Heart right ventricle (tissue), 16 donors: ENCODE measurements around the gene UBAC2. TPM values are rescaled to one million over a fixed set of nuclear protein-coding genes. Genes with fewer than 3 reads are reported as not detected.
A peak's percentile ranks its signal among the peaks of the same experiment; 100 is the strongest.

Experiments
- ATAC-seq, 8 donors: fragments of 200-7000 bp; cut with Tn5 transposase; one replicate each; pipeline ENCODE4 v1.9.1; 2020; ENCODE audit warnings: mild to moderate bottlenecking in 8 of 8, moderate library complexity in 8 of 8, moderate number of reproducible peaks in 1 of 8
- DNase-seq, 2 donors: peaks; one replicate each; pipeline ENCODE4 v3.0.0-alpha.2; 2020
- H3K27ac ChIP-seq, 10 donors: fragments of 200-600 bp; sonication (generic) in 2 of 10; one replicate each; pipeline versions ENCODE4 v1.5.0 to v1.8.0; 2020 to 2022; ENCODE audit warnings: mild to moderate bottlenecking in 3 of 10
- H3K27me3 ChIP-seq, 7 donors: fragments of 200-600 bp; one replicate each; pipeline ENCODE4 v1.8.0; 2021 to 2022; ENCODE audit warnings: mild to moderate bottlenecking in 2 of 7
- H3K36me3 ChIP-seq, 9 donors: fragments of 200-600 bp; sonication (generic) in 1 of 9; one replicate each; pipeline versions ENCODE4 v1.5.0 to v1.8.0; 2020 to 2022; ENCODE audit warnings: mild to moderate bottlenecking in 2 of 9
- H3K4me1 ChIP-seq, 9 donors: fragments of 200-600 bp; sonication (generic) in 1 of 9; one replicate each; pipeline versions ENCODE4 v1.5.0 to v1.8.0; 2020 to 2022; ENCODE audit warnings: mild to moderate bottlenecking in 4 of 9
- H3K4me3 ChIP-seq, 10 donors: fragments of 200-600 bp; sonication (generic) in 2 of 10; one replicate each; pipeline versions ENCODE4 v1.5.0 to v1.8.0; 2020 to 2022; ENCODE audit warnings: mild to moderate bottlenecking in 7 of 10, moderate library complexity in 2 of 10
- H3K9me3 ChIP-seq, 11 donors: fragments of 200-600 bp in 10 of 11; sonication (generic) in 2 of 11; one replicate each; pipeline versions ENCODE4 v1.5.0 to v1.8.0; 2013 to 2022; ENCODE audit warnings: mild to moderate bottlenecking in 2 of 11, control low read depth in 1 of 11, moderate library complexity in 1 of 11
- WGBS, 2 donors: extraction: QIAGEN DNeasy Blood & Tissue Kit; methylation state at CpG; one replicate each; pipeline ENCODE4 v1.1.7; 2013; ENCODE audit warnings: inconsistent platforms in 1 of 2; 5-methylcytosine and 5-hydroxymethylcytosine counted together
- intact Hi-C, 10 donors: fragments of 100-400 bp; cut with DNase I; formaldehyde crosslinking; loops; one replicate each; pipeline versions ENCODE4 v1.11.1 to v1.14.2; 2022
- polyA plus RNA-seq, 2 donors: library from polyadenylated mRNA; stranded (reverse); fragments of 200-250 nt; gene quantifications; one replicate each; pipeline ENCODE4 v1.2.3, GENCODE V29; 2013
- total RNA-seq, 10 donors: library from RNA; stranded (reverse); fragmentation: NEBNext Ultra II Directional in 3 of 10; extraction: Animal tissue kit (Norgen Biotek cat#: 25700) in 3 of 10; gene quantifications; one replicate each; pipeline versions ENCODE4 v1.2.1 to v1.2.4, GENCODE V29; 2021 to 2023
- TF ChIP-seq, protein P1 (sequence below), 9 donors: fragments of 200-600 bp; sonication (generic) in 2 of 9; IDR thresholded peaks; one replicate each; pipeline versions ENCODE4 v1.5.0 to v1.8.0; 2021 to 2022; ENCODE audit warnings: antibody characterized with exemption in 9 of 9, mild to moderate bottlenecking in 5 of 9, moderate library complexity in 1 of 9
- donor health status: Arrhythmogenic right ventricular cardiomyopathy.
- donor health status: ischemic (EF 13 %, LVEDD 7.1; RV severe dilation, severe dysfunction).
- donor health status: healthy with polysubstance abuse.
- donor health status: DM: no; HTN: yes; CAD: no.
- donor health status: DM: no; HTN: no; CAD: no.
- donor health status: ischemic (EF 25% LVEDD 6.9; RV normal size, moderate dysfunction).
- donor health status: ischemic (EF 25% LVEDD 5.7; RV mildly dilated, moderate dysfunction).
- donor health status: healthy.
- donor health status: DM: yes; HTN: yes; CAD: no.
- donor health status: Ischemic cardiomyopathy.
- donor health status: ischemic (EF 35%, LVEDD 5.7; RV mildly dilated, moderate dysfunction).
- donor health status: nonischemic (EF 11% LVEDD 7.7; RV severe dilation, severe dysfunction).
- donor health status: DM: yes; HTN: yes; CAD: no.
- donor health status: PGD.
- donor health status: ischemic (EF 29% LVEDD 5.4; RV normal size, mild dysfunction).
- donor health status: nonischemic (EF 23%, LVEDD 6.1; RV moderate dilation, normal function).

Gene UBAC2
- total and polyA plus RNA-seq, 12 donors = 31.8 to 60.4 (median 47.0) TPM

DNA sequence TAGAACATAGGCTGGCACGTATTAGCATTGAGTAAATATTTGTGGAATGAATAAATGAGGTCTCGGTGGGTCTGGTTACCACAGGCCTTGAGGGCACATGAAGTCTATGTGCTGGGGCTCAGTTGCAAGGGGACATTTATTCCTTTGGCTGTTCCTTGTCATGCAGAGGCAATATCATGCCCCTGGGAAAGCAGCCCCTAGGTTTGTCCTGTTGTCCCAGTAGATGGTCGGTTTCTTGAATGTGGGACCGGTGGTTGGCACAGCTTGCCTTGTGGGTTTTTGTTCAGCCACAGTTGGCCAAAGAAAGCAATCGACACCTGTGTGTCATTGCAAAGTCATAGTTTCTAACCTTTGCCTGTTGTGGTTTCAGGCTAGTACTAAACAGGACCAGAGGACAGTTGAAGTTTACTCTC lies 131.2 kb downstream of the UBAC2 start:
- DNase-seq (no peak), ATAC-seq (no peak)
- H3K9me3 ChIP-seq = no peaks in the 10 kb centered on the region
- H3K36me3 ChIP-seq = peaks cover 0 to 43% (median 7%) of the 10 kb centered on the region in 9 donors
- peaks cover 0 to 13% (median 0%) of the 10 kb centered on the region in 9 donors for H3K4me1 ChIP-seq
- H3K4me3 ChIP-seq = no peak overlapping the region
- intact Hi-C loops = no loop called here
- WGBS, 2 donors = 92 to 96% methylated on average over 5 of the region's 5 CpGs
- no peak overlapping the region for H3K27ac ChIP-seq
- TF ChIP-seq, protein P1, sequence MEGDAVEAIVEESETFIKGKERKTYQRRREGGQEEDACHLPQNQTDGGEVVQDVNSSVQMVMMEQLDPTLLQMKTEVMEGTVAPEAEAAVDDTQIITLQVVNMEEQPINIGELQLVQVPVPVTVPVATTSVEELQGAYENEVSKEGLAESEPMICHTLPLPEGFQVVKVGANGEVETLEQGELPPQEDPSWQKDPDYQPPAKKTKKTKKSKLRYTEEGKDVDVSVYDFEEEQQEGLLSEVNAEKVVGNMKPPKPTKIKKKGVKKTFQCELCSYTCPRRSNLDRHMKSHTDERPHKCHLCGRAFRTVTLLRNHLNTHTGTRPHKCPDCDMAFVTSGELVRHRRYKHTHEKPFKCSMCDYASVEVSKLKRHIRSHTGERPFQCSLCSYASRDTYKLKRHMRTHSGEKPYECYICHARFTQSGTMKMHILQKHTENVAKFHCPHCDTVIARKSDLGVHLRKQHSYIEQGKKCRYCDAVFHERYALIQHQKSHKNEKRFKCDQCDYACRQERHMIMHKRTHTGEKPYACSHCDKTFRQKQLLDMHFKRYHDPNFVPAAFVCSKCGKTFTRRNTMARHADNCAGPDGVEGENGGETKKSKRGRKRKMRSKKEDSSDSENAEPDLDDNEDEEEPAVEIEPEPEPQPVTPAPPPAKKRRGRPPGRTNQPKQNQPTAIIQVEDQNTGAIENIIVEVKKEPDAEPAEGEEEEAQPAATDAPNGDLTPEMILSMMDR (IDR thresholded peaks at IDR 0.05) = no peak
- no peaks in the 10 kb centered on the region for H3K27me3 ChIP-seq

- ATAC-seq (peak in 1 of 8 donors; percentile 39), DNase-seq (no peak)
- H3K36me3 ChIP-seq = peaks cover 0 to 43% (median 7%) of the 10 kb centered on the region in 9 donors
- no peaks in the 10 kb centered on the region for H3K27me3 ChIP-seq
- WGBS, 2 donors = 81 to 86% methylated on average over 9 of the region's 9 CpGs
- H3K27ac ChIP-seq = peak overlapping the region in 1 of 10 donors; percentile 27
- TF ChIP-seq, protein P1 (IDR thresholded peaks at IDR 0.05) = no peak
- no peaks in the 10 kb centered on the region for H3K9me3 ChIP-seq
- intact Hi-C loops = no loop called here
- H3K4me1 ChIP-seq = peaks cover 0 to 13% (median 0%) of the 10 kb centered on the region in 9 donors
- no peak overlapping the region for H3K4me3 ChIP-seq
These were observed 131.8 kb downstream of the UBAC2 start for GRCh38 chr13:99332456-99332855.

- 94 to 97% methylated on average over 3 of the region's 3 CpGs for WGBS, 2 donors
- DNase-seq (no peak), ATAC-seq (no peak)
- H3K9me3 ChIP-seq = no peaks in the 10 kb centered on the region
- no peaks in the 10 kb centered on the region for H3K27me3 ChIP-seq
- intact Hi-C loops = no loop called here
- peaks cover 0 to 19% (median 4%) of the 10 kb centered on the region in 9 donors for H3K4me1 ChIP-seq
- TF ChIP-seq, protein P1 (IDR thresholded peaks at IDR 0.05) = no peak
- no peak overlapping the region for H3K27ac ChIP-seq
- peaks cover 0 to 28% (median 8%) of the 10 kb centered on the region in 9 donors for H3K36me3 ChIP-seq
- no peak overlapping the region for H3K4me3 ChIP-seq
These were observed 133.6 kb downstream of the UBAC2 start for GRCh38 chr13:99334221-99334620.

GRCh38 chr13:99335087-99335486 lies 134.4 kb downstream of the UBAC2 start:
- Histone ChIP-seq H3K4me3 (no peak overlapping the region), H3K36me3 (peaks cover 0 to 28% (median 5%) of the 10 kb centered on the region in 9 donors), H3K27me3 (no peaks in the 10 kb centered on the region), H3K4me1 (peaks cover 0 to 28% (median 4%) of the 10 kb centered on the region in 9 donors), H3K27ac (no peak overlapping the region), H3K9me3 (no peaks in the 10 kb centered on the region)
- DNase-seq (no peak), ATAC-seq (no peak)
- TF ChIP-seq, protein P1 (IDR thresholded peaks at IDR 0.05) = no peak
- intact Hi-C loops = no loop called here
- 98 to 100% methylated on average over 2 of the region's 2 CpGs for WGBS, 2 donors
